HepG2 (cell line): ENCODE results near the gene ABHD13. TPM values are rescaled to one million over a fixed set of nuclear protein-coding genes. Genes with fewer than 3 reads are reported as not detected.

Source experiments
- ASH2L ChIP-seq: fragments of 300-600, 200-600 bp; sonication (generic); IDR thresholded peaks from 2 replicates; pipeline ENCODE4 v1.7.0; 2017; ENCODE audit warnings: low read depth, mild to moderate bottlenecking, moderate library complexity, mixed read lengths, low read length; ENCODE audit not compliant: insufficient read length
- CREM ChIP-seq, 2 experiments: sonication (generic) in 1 of 2; formaldehyde crosslinking in 1 of 2; IDR thresholded peaks; 2 replicates each; pipeline versions ENCODE4 v1.4.0 to v1.6.1; 2016 to 2020; ENCODE audit warnings: antibody characterized with exemption in 1 of 2, mild to moderate bottlenecking in 1 of 2, missing genetic modification reagents in 1 of 2
- GABPA ChIP-seq, 2 experiments: IDR thresholded peaks; 2 replicates each; pipeline ENCODE4 v1.6.1; 2011 to 2016; ENCODE audit warnings: low read depth in 2 of 2, low read length in 1 of 2, missing biosample characterization in 1 of 2, missing genetic modification characterization in 1 of 2
- HOXA9 ChIP-seq: sonication (generic); formaldehyde crosslinking; IDR thresholded peaks from 2 replicates; pipeline ENCODE4 v1.8.1; 2022; ENCODE audit warnings: missing genetic modification reagents, mild to moderate bottlenecking, moderate library complexity, borderline replicate concordance
- MAFF ChIP-seq: IDR thresholded peaks from 2 replicates; pipeline ENCODE4 v1.6.1; 2011; ENCODE audit warnings: low read depth, low read length, improper control_type of control experiment
- MED8 ChIP-seq: sonication (generic); formaldehyde crosslinking; IDR thresholded peaks from 2 replicates; pipeline ENCODE4 v1.8.1; 2023; ENCODE audit warnings: mild to moderate bottlenecking, missing genetic modification reagents; ENCODE audit not compliant: insufficient replicate concordance
- RBAK ChIP-seq: sonication (generic); formaldehyde crosslinking; IDR thresholded peaks from 2 replicates; pipeline ENCODE4 v1.5.1; 2020; ENCODE audit warnings: mild to moderate bottlenecking, missing genetic modification reagents
- RBM39 ChIP-seq: fragments of 200-400 bp; formaldehyde crosslinking; IDR thresholded peaks from one replicate; pipeline ENCODE4 v1.6.1; 2018; ENCODE audit warnings: antibody characterized with exemption, mild to moderate bottlenecking, low read depth, low read length; ENCODE audit not compliant: poor library complexity, severe bottlenecking
- STAG1 ChIP-seq: sonication (generic); formaldehyde crosslinking; IDR thresholded peaks from 2 replicates; pipeline ENCODE4 v1.4.0; 2020; ENCODE audit warnings: missing genetic modification reagents
- TARDBP ChIP-seq: sonication (generic); formaldehyde crosslinking; IDR thresholded peaks from 2 replicates; pipeline ENCODE4 v1.8.0; 2022; ENCODE audit warnings: mild to moderate bottlenecking, missing genetic modification reagents
- ZBTB38 ChIP-seq: sonication (generic); formaldehyde crosslinking; IDR thresholded peaks from 2 replicates; pipeline ENCODE4 v1.5.1; 2020; ENCODE audit warnings: mild to moderate bottlenecking, missing genetic modification reagents
- ZBTB8A ChIP-seq: sonication (generic); formaldehyde crosslinking; IDR thresholded peaks from 2 replicates; pipeline ENCODE4 v1.4.0; 2020; ENCODE audit warnings: mild to moderate bottlenecking, low read depth, missing genetic modification reagents, borderline replicate concordance
- ZNF317 ChIP-seq: sonication (generic); formaldehyde crosslinking; IDR thresholded peaks from 2 replicates; pipeline ENCODE4 v1.5.0; 2020; ENCODE audit warnings: mild to moderate bottlenecking, missing genetic modification reagents
- ZNF792 ChIP-seq: IDR thresholded peaks from 2 replicates; pipeline ENCODE4 v1.6.1; 2016
- polyA plus RNA-seq, 8 experiments: library from polyadenylated mRNA; depleted of rRNA in 3 of 8; stranded (reverse) in 7 of 8; unstranded in 1 of 8; fragments of >200 nt; fragmentation: Illumina TruSeq in 4 of 8; extraction: Trizol in 4 of 8; gene quantifications; 2 replicates each; pipeline versions ENCODE4 v1.2.1 to v1.2.3, GENCODE V29; 2011 to 2016; ENCODE audit warnings: low read depth in 4 of 8, missing spikeins in 1 of 8, mixed read lengths in 1 of 8; ENCODE audit not compliant: insufficient read depth in 1 of 8
- total RNA-seq, 5 experiments: library from RNA; depleted of rRNA; stranded (reverse); fragments of >200 nt; fragmentation: Illumina TruSeq; extraction: Trizol; gene quantifications; 2 replicates each; pipeline ENCODE4 v1.2.3, GENCODE V29; 2016; ENCODE audit warnings: low read depth in 1 of 5
- TF ChIP-seq, protein P1 (sequence below): IDR thresholded peaks from 2 replicates; pipeline ENCODE4 v1.6.1; 2012; ENCODE audit warnings: low read depth, low read length, improper control_type of control experiment
- TF ChIP-seq, protein P2 (sequence below): IDR thresholded peaks from 2 replicates; pipeline ENCODE4 v1.6.1; 2016; ENCODE audit warnings: mild to moderate bottlenecking, missing biosample characterization, missing genetic modification reagents
- TF ChIP-seq, protein P3 (sequence below): sonication (generic); formaldehyde crosslinking; IDR thresholded peaks from 2 replicates; pipeline ENCODE4 v1.4.0; 2020; ENCODE audit warnings: mild to moderate bottlenecking, missing genetic modification reagents
- TF ChIP-seq, protein P4 (sequence below): sonication (generic); formaldehyde crosslinking; IDR thresholded peaks from 2 replicates; pipeline ENCODE4 v1.5.1; 2020; ENCODE audit warnings: mild to moderate bottlenecking, missing genetic modification reagents, moderate library complexity
- TF ChIP-seq, protein P5 (sequence below): IDR thresholded peaks from 2 replicates; pipeline ENCODE4 v1.6.1; 2016

ABHD13 gene
- total and polyA plus RNA-seq, 2 of the 13 experiments (the other 11 are each of a cell fraction or from before 2014, with no cell fraction given) = 4.3 to 6.2 TPM

DNA sequence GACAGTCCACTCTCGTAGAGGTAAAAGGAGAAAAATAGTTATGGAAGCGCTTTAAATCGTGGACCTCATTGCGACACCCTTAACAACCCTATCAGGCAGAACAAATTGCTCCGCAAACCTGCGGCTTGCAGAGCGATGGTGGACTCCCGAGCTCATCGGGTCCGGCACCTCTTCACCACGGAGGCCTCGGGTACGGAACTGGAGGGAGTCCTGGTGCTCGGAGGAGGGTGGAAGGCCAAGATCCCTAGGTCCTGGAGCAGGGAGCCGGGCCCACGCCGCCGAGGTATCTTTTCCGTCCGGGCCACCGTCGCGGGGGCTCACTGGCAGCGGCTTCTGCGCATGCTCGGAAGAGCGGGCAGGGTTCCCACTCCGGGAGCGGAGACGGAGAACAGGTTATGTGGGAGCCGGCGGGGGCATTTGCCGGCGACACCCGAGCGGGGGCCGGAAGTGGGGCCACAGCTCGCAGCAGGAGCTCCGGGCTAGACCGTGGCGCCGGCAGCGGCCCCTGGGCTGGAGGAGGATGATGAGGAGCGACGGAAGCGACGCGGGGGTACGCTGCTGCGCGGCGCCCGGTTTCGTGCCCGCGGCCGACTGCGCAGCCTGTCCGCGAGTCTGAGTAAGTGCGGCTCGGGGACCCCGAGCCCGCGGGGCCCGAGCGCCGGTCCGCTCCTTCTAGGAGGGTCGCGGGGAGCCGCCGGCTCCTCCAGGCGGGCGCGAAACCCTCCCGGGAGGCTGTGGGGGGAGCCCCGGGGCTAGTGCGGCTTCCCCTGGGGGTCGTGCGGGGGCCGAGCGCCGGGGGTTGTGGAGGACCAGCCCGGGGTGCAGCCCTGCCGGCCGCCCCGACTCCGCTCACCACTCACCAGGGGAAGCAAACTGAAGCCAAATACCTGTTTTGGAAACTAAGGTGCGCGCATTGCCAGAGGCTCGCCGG is at the start of gene ABHD13 (continued):
- TF ChIP-seq, protein P1, sequence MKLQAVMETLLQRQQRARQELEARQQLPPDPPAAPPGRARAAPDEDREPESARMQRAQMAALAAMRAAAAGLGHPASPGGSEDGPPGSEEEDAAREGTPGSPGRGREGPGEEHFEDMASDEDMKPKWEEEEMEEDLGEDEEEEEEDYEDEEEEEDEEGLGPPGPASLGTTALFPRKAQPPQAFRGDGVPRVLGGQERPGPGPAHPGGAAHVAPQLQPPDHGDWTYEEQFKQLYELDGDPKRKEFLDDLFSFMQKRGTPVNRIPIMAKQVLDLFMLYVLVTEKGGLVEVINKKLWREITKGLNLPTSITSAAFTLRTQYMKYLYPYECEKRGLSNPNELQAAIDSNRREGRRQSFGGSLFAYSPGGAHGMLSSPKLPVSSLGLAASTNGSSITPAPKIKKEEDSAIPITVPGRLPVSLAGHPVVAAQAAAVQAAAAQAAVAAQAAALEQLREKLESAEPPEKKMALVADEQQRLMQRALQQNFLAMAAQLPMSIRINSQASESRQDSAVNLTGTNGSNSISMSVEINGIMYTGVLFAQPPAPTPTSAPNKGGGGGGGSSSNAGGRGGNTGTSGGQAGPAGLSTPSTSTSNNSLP = no peak
- peak; percentile 65 for TF ChIP-seq CREM (IDR thresholded peaks at IDR 0.05)
- no peak for TF ChIP-seq CREM (CRISPR knock-in tag; IDR thresholded peaks at IDR 0.05)
- no peak for TF ChIP-seq HOXA9 (CRISPR knock-in tag)
- peak; percentile 86 for TF ChIP-seq TARDBP (CRISPR knock-in tag)
- no peak for TF ChIP-seq ZBTB8A (CRISPR knock-in tag)
- TF ChIP-seq, protein P2, sequence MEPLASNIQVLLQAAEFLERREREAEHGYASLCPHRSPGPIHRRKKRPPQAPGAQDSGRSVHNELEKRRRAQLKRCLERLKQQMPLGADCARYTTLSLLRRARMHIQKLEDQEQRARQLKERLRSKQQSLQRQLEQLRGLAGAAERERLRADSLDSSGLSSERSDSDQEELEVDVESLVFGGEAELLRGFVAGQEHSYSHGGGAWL (CRISPR knock-in tag) = 0 out of 2 replicates have a peak, but pooled peaks have one; percentile 70
- TF ChIP-seq RBAK (CRISPR knock-in tag) = no peak
- no peak; the same call in 1 of the 2 replicates for TF ChIP-seq MAFF
- peak; percentile 51; the same call in 1 of the 2 replicates for TF ChIP-seq ZBTB38 (CRISPR knock-in tag)
- TF ChIP-seq ZNF317 (CRISPR knock-in tag) = 0 out of 2 replicates have a peak, but pooled peaks have one; percentile 17
- peak; percentile 88 for TF ChIP-seq ASH2L
- TF ChIP-seq GABPA (IDR thresholded peaks at IDR 0.05; ENCODE audit: low read depth, low read length) = peak; percentile 83
- peak; percentile 91 for TF ChIP-seq GABPA (CRISPR knock-in tag; IDR thresholded peaks at IDR 0.05; ENCODE audit: low read depth)
- TF ChIP-seq, protein P3, sequence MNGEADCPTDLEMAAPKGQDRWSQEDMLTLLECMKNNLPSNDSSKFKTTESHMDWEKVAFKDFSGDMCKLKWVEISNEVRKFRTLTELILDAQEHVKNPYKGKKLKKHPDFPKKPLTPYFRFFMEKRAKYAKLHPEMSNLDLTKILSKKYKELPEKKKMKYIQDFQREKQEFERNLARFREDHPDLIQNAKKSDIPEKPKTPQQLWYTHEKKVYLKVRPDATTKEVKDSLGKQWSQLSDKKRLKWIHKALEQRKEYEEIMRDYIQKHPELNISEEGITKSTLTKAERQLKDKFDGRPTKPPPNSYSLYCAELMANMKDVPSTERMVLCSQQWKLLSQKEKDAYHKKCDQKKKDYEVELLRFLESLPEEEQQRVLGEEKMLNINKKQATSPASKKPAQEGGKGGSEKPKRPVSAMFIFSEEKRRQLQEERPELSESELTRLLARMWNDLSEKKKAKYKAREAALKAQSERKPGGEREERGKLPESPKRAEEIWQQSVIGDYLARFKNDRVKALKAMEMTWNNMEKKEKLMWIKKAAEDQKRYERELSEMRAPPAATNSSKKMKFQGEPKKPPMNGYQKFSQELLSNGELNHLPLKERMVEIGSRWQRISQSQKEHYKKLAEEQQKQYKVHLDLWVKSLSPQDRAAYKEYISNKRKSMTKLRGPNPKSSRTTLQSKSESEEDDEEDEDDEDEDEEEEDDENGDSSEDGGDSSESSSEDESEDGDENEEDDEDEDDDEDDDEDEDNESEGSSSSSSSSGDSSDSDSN = peak; percentile 96
- no peak for TF ChIP-seq STAG1
- peak; percentile 37 for TF ChIP-seq MED8 (CRISPR knock-in tag)
- TF ChIP-seq ZNF792 (CRISPR knock-in tag) = peak; percentile 27; the same call in 1 of the 2 replicates
- TF ChIP-seq, protein P4, sequence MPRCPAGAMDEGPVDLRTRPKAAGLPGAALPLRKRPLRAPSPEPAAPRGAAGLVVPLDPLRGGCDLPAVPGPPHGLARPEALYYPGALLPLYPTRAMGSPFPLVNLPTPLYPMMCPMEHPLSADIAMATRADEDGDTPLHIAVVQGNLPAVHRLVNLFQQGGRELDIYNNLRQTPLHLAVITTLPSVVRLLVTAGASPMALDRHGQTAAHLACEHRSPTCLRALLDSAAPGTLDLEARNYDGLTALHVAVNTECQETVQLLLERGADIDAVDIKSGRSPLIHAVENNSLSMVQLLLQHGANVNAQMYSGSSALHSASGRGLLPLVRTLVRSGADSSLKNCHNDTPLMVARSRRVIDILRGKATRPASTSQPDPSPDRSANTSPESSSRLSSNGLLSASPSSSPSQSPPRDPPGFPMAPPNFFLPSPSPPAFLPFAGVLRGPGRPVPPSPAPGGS (CRISPR knock-in tag) = 0 out of 2 replicates have a peak, but pooled peaks have one; percentile 36
- TF ChIP-seq, protein P5, sequence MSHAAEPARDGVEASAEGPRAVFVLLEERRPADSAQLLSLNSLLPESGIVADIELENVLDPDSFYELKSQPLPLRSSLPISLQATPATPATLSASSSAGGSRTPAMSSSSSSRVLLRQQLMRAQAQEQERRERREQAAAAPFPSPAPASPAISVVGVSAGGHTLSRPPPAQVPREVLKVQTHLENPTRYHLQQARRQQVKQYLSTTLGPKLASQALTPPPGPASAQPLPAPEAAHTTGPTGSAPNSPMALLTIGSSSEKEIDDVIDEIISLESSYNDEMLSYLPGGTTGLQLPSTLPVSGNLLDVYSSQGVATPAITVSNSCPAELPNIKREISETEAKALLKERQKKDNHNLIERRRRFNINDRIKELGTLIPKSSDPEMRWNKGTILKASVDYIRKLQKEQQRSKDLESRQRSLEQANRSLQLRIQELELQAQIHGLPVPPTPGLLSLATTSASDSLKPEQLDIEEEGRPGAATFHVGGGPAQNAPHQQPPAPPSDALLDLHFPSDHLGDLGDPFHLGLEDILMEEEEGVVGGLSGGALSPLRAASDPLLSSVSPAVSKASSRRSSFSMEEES (CRISPR knock-in tag) = peak; percentile 49; the same call in 1 of the 2 replicates
- peak; percentile 85 for TF ChIP-seq RBM39
